Stimulated activated naive CD8-positive, alpha-beta T cell treated with anti-CD3 and anti-CD28 coated beads, Interleukin-15, Interleukin-2, amounts not matched to agents 100 U/mL and 50 U/mL, for 24 hours (primary cell): ENCODE data around the gene PSMC3.
A peak's percentile ranks its signal among the peaks of the same experiment; 100 is the strongest.

Experiments used
- ATAC-seq: fragments of 150-1000 bp; cut with Tn5 transposase; one replicate; pipeline ENCODE4 v1.10.0; 2021
- DNase-seq: peaks from one replicate; pipeline ENCODE4 v3.0.0; 2021

The PSMC3 gene

DNA sequence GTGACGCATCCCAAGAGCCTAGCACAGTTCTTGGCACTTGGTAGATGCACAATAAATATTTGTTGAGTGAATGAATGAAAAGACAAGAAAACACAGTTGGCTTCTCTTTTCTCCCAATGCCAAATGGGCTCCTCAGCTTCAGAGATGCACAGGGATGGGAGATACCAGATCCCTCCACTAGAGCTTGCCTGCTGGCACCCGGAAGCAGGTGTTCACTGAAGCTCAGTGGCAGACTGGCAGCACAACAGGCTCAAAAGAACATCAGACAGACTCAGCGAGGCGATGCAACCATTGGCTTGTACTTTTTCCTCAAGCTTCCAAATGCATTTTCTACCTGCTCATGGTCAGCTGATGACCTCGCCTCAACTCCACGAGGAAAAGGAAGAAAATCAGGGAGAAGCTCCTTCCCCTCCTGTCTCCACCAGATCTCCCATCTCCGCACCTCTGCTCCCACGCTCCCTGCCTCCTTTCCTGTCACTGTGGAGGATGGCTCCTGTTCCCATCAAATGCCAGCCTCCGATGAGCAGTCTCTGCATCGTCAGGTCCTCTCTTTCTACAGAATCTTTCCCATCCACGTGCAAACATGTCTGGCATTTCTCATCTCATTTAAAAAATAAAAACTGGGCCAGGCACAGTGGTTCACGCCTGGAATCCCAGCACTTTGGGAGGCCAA, 16.9 kb upstream of the PSMC3 start:
- DNase-seq (no peak), ATAC-seq (no peak)

DNA sequence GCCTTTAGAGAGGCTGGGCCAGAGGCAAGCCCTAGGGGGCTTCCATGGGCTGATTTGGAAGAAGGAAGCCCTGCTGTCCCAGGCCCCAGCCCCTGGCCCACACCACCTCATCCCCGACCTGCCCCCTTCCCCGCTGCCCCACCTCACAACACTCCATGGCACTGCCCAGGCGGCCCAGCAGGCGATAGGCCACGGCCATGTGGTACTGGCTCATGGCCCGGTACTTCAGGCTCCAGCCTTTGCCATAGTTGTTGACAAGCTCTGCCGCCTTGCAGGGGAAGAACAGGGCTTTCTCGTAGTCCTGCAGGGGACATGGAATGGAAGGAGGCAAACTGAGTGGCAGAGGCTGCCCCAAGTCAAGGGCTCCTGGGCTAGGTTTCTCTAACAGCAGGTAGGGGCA, 16.3 kb upstream of the PSMC3 start:
- ATAC-seq, result no peak
- DNase-seq, result no peak

DNA sequence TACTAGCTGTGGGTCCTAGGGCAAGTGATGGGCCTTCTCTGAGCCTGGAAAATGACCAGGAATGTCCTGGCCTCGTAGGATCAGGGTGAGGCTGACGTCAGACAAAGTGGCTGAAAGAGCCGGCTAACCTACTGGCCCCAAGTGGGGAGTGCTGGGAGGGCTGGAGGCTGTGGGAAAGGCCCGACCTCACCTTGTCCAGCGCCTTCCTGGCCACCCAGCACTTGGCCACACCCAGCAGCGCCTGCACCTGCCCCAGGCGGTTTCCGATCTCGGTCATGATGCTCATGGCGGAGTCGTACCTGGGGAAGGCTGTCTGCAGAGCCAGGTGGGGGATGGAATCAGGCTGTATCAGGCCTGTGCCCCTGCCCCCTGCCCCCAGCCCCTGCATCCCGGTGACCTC, 15.2 kb upstream of the PSMC3 start:
- ATAC-seq (no peak), DNase-seq (no peak)

DNA sequence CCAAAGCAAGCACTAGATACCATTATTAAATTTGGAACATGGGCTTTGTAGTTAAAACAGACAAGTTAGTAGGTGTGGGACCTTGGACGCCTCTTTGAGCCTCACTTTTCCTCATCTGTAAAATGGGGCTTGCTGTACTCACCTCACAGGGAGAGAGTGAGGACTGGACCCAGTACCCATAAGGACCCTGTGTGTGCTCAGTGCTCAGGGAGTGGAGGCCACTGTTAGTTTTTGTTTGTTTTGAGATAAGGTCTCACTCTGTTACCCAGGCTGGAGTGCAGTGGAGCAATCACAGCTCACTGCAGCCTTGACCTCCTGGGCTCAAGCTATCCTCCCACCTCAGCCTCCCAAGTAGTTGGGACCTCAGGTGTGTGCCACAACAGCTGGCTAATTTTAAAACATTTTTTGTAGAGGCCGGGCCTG, 13.8 kb upstream of the PSMC3 start:
- DNase-seq, result no peak

DNA sequence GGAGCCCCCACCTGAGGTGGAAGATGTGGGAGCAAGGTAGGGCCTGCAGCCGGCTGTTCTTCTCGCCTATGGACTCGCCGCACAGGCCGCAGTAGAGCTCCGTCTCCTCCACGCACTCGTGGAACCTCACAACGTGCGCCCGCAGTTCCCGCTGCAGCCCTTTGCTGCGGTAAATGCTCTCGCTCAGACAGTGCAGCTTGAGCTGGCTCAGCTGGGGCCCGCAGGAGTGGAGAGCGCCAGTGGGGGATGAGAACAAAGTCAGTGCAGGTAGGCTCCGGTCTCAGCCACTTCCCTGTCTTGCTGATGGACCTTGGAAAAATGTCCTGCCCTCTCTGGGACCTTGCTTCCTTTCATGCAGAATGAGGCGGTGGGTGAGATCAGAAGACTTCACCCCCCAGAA, 12.5 kb upstream of the PSMC3 start:
- no peak for DNase-seq
- ATAC-seq, result no peak

More for the DNA sequence above, 13.8 kb upstream of the PSMC3 start:
- ATAC-seq, result no peak

DNA sequence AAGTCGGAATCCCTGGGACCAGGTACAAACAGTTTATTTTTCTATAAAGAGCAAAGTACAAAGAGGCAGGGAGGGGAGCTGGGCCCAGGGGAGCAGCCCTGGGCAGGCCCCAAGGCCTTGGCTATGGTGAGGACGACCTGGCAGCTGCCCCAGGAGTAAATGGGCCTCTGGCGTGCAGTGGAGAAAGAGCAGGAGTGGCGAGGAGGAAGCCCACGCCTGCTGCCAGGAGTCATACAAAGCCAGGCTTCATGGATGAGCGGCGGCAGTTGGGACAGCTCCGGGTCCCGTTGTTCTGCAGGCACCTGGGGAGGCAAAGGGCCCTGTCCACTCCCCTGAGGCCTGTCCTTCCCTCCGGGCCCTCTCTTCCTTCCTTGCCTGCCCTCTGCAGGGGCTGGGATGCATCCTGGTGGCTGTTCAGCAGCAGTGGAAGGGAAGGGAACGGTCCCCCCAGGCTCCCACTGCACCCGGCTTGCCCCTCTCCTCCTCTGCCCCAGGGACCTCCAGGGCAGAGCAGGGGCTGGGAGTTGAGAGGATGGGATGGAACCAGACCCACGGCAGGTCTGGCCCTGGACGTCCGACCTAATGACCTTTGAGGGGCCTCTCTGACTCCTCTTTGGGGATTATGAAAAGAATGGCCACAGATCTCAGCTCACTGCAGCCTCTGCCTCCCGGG, 11.6 kb upstream of the PSMC3 start:
- ATAC-seq (no peak), DNase-seq (no peak)

DNA sequence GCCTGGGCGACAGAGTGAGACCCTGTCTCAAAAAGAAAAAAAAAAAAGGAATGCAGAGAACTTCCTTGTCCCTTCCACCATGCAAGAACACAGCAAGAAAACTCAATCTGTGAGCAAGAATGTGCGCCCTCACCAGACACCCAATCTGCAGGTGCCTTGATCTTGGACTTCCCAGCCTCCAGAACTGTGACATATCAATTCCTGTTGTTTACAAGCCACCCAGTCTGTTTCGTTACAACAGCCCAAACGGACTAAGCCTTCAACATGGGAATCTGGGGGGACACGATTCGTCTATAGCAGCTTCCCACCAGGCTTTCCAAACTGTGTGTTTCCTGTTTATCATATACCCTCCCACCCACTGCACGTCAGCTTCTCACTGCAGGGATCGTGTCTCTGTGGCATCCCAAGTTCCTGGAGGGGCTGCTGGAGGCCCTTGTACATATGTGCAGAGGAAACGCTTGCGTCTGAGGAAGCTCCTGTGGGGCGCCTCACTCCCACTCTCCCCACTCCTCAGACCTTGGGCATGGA, 11.0 kb upstream of the PSMC3 start:
- ATAC-seq (no peak), DNase-seq (no peak)

DNA sequence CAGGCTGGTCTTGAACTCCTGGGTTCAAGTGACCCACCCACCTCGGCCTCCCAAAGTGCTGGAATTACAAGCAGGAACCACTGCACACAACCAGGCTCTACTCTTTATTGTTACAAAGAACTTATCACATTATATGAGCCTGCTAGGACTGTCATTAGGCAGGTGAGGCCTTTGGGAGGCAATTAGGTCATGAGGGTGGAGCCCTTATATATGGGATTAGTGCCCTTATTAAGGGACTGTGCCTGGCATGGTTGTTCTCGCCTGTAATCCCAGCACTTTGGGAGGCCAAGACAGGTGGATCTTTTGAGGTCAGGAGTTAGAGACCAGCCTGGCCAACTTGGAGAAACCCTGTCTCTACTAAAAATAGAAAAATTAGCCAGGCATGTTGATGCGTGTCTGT, 10.5 kb upstream of the PSMC3 start:
- no peak for ATAC-seq
- DNase-seq, result no peak

DNA sequence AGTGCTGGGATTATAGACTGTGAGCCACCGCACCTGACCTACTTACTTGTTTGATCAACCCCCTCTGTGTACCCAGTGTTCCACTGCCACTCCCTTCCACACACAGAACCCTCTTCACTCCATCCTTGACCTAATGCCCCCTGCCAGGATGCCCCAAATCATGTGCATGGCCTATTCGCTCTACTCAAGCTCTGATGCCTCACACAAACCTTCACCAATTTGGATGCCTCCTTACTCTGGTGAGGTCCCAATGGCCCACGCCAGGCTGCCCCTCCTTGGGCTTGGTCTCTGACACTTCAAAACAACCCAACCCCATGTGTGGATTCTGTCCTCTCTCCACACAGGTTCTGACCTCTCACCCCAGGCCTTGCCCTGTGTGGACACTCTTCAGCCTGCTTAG, 9.4 kb upstream of the PSMC3 start:
- no peak for ATAC-seq
- DNase-seq, result no peak

DNA sequence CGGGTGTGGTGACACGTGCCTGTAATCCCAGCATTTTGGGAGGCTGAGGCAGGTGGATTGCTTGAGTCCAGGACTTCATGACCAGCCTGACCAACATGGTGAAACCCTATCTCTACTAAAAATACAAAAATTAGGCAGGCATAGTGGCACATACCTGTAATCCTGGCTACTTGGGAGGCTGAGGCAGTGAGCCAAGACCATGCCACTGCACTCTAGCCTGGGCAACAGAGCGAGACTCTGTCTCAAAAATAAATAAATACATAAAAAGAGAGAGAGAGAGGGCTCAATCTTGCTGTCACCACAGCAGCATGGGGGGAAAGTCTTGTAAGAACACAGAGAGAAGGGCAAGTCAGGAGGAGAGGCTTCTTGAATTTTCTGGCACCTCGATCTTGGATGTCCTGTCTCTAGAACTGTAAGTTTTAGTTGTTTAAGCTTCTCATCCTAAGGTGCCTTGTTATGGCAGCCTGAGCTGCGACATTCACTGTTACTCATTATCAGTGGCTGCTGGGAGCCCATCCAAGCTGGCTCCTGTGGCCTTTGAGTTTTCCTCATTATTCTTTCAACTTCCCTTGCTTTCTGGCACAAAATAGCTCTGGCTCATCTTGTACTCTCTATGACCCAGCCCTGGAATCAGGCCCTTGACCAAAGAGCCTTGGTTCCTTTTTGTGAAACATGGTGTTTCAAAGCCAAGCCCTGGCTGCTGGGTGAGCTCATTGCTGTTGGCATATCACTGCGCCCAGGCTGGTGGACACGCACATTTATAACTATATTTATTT, 8.0 kb upstream of the PSMC3 start:
- DNase-seq, result no peak
- ATAC-seq, result no peak

DNA sequence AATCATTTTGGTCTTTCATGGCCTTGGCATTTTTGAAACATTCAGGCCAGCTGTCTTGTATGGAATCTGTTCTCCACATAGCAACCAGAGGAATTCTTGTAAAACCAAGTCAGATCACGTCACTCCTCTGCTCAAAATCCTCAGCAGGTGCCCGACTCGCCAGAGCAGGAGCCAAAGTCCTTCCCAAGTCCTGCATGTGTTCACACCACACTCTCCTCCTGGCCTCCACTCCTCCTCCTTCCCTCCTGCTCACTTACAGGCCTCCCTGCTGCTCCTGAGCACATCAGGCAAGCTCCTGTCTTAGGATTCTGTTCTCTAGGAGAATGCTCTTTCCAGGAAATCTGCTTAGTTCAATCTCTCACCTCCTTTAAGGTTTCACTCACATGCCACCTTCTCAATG, 6.9 kb upstream of the PSMC3 start:
- no peak for DNase-seq
- no peak for ATAC-seq

DNA sequence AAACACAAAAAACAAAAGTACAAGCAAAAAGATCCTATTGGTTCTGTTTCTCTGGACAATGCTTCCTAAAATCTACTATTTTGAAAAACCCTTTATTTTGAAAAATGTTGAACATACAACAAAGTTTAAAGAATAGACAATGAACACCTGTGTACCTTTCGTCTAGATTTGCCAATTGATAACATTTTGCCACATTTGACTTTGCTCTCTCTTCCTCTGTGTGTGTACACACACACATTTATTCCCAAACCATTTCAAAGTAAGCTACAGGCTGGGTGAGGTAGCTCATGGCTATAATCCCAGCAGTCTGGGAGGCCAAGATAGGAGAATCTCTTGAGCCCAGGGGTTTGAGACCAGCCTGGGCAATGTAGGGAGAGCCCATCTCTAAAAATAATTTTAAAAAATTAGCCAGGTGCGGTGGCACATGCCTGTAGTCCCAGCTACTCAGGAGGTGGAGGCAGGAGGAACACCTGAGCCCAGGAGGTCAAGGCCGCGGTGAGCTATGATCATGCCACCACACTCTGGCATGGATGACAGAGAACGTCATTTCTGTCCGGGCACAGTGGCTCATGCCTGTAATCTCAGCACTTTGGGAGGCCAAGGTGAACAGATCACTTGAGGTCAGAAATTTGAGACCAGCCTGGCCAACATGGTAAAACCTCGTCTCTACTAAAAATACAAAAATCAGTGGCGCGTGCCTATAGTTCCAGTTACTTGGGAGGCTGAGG, 5.3 kb upstream of the PSMC3 start:
- DNase-seq (no peak), ATAC-seq (no peak)

DNA sequence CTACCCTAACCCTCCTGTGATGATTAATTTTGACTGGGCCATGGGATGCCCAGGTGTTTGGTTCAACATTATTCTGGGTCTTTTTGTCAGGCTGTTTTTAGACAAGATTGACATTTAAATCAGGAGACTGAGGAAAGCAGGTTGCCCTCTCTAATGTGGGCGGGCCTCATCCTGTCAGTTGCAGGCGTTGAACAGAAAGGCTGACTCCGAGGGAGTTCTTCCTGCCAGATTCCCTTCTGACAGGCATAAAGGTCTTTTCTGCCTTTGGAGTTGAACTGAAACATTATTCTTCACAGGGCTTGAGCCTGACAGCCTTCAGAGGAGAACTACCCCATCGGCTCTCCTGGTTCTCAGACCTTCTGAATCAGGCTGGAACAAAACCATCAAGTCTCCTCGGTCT, 4.3 kb upstream of the PSMC3 start:
- DNase-seq, result no peak
- no peak for ATAC-seq

DNA sequence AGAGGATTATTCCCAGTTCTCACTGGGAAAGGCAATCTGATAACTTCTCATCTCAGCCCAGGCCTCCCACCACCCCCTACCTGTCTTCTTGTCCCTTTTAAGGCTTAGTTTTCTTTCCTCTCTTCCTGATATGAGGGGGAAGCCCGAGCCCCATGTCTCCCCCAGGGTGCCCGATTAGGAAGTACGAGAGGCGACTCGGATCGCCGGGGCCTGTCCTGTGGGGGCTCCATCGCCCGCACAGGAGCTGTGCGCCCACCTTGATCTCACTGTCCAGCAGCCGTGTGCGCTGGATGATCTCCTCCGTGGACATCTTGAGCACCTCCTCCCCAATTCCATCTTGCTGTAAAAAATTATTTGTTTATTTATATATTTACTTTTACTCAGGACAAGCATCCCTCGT, 628 bp downstream of the PSMC3 start:
- no peak for DNase-seq
- no peak for ATAC-seq

DNA sequence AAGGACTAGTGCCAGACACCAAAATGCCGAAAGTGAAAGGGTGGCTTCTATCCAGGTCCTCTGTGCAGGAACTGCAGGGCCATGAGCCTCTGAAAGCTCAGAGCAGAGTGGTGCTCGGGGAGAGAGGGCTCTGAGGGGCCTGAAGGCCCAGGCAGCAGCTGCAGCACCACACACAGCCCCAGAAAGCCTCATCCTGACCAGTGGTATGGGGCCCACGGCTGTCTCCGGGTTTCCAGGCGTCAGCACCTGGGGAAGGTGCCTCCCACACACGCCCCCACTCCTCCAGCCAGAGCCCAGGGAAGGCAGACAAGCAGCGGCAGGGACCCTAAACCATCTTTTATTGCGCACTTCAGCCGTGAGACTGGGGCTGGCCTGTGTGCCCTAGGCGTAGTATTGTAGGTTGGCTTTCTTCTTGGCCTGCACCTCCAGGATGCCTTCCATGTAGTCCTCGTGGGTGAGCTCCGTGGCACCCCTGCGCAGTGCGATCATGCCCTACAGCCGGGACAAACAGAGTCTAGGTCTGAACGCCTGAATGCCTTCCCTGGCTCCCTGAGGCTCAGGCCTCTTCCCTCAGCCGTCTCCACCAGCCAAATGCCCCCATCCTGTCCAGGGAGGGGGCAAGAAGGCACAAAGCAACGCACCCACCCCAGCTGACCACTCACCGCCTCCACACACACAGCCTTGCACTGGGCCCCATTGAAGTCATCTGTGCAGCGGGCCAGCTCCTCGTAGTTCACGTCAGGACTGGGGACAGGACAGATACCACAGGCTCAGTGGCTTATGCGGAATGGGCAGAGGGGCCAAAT, 7.6 kb downstream of the PSMC3 start:
- no peak for ATAC-seq
- no peak for DNase-seq

DNA sequence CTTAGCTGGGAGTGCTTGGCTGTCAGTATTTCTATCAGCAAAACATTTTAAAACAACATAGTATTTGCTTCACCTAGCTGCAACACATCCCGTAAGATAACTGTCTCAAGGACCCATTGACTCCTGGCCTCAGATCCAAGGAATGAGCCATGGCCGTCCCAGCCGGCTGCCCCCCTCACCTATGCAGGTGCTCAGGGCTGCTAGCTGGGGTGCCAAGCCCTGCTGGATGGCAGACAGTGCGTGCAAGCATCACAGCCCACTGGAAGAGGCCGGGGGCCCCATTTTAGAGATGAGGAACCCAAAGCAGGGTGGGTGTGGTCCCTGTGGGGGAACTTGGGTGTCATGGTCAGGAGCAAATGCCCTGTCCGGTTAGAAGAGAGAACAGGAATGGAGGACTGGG, 8.5 kb downstream of the PSMC3 start:
- no peak for ATAC-seq
- no peak for DNase-seq

DNA sequence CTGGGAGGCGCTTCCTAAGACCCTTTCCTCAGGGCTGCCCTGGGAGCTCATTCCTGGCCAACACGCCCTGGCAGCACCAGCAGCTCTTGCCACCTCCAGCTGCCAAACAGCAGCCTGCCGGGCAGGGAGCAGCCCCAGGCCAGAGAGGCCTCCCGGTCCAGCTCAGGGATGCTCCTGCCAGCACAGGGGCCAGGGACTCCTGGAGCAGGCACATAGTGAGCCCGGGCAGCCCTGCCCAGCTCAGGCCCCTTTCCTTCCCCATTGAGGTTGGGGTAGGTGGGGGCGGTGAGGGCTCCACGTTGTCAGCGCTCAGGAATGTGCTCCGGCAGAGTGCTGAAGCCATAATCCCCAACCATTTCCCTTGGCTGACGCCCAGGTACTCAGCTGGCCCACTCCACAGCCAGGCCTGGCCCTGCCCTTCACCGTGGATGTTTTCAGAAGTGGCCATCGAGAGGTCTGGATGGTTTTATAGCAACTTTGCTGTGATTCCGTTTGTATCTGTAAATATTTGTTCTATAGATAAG, 10.2 kb downstream of the PSMC3 start:
- no peak for DNase-seq
- ATAC-seq, result no peak

DNA sequence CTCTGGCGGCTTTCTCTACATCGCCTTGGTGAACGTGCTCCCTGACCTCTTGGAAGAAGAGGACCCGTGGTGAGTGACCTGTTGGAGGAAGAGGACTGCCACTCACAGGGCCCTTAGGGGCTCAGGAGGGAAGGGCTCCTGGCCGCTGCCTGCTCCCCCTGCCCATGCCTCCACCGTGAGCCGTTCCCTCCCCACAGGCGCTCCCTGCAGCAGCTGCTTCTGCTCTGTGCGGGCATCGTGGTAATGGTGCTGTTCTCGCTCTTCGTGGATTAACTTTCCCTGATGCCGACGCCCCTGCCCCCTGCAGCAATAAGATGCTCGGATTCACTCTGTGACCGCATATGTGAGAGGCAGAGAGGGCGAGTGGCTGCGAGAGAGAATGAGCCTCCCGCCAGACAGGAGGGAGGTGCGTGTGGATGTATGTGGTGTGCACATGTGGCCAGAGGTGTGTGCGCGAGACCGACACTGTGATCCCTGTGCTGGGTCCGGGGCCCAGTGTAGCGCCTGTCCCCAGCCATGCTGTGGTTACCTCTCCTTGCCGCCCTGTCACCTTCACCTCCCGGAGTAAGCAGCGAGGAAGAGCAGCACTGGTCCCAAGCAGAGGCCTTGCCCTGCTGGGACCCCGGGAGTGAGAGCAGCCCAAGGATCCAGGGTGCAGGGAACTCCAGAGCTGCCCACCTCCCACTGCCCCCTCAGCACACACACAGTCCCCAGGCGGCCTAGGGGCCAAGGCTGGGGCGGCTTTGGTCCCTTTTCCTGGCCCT, 11.0 kb downstream of the PSMC3 start:
- DNase-seq (no peak), ATAC-seq (no peak)

DNA sequence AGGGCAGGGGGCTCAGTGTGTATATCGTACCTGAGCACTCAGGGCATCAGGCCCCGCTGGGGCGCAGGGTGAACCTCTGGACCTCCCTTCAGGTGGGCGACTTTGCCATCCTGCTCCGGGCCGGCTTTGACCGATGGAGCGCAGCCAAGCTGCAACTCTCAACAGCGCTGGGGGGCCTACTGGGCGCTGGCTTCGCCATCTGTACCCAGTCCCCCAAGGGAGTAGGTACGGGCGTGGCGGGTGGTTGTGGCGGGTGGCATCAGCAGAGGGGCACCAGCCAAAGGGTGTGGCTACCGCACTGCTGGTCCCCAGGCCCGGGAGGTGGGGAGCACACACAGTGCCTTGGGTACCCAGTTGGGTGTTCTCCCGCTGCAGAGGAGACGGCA, 11.6 kb downstream of the PSMC3 start:
- ATAC-seq (peak; percentile 3), DNase-seq (no peak)

DNA sequence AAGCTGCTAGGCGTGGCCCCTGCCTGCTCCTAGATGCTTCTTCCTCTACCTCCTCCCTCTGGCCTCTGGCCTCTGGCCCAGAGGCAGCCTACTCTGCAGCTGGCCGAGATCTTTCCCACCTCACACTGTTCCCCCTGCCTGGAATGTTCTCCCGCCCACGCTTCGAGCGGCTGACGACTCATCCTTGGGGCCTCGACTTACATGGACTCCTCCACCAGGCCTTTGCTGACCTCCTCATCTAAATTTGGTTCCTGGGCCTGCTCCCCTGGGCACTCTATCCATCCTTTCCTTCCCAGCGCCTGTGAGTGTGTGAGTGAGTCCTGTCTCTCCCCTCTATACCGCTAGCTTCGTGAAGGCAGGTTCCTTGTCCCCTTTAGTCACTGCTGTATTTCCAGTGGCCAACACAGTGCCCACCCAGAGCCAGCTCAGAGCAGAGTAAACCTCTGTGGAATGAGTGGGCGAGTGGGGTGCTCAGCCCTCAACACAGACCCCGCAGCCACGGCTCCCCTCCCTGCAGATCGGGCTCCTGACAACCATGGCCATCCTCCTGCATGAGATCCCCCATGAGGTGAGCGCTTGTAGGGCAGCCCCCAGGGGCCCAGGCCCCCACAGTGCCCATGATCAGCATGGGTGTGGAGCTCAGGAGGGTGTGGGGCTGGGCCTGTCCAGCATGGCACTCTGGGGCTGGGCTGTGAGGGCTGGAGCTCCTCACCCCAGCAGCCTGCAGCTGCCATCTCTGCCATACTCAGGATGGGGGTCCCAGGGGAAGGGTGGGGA, 12.1 kb downstream of the PSMC3 start:
- DNase-seq, result no peak
- peak; percentile 5 for ATAC-seq
